ENCODE measurements around the gene AUTS2. TPM values are rescaled to one million over a fixed set of nuclear protein-coding genes. Genes with fewer than 3 reads are reported as not detected.
A peak's percentile ranks its signal among the peaks of the same experiment; 100 is the strongest.

AUTS2 gene
- total RNA-seq, 2 donors from 2014 or later: 8.6 TPM

DNA sequence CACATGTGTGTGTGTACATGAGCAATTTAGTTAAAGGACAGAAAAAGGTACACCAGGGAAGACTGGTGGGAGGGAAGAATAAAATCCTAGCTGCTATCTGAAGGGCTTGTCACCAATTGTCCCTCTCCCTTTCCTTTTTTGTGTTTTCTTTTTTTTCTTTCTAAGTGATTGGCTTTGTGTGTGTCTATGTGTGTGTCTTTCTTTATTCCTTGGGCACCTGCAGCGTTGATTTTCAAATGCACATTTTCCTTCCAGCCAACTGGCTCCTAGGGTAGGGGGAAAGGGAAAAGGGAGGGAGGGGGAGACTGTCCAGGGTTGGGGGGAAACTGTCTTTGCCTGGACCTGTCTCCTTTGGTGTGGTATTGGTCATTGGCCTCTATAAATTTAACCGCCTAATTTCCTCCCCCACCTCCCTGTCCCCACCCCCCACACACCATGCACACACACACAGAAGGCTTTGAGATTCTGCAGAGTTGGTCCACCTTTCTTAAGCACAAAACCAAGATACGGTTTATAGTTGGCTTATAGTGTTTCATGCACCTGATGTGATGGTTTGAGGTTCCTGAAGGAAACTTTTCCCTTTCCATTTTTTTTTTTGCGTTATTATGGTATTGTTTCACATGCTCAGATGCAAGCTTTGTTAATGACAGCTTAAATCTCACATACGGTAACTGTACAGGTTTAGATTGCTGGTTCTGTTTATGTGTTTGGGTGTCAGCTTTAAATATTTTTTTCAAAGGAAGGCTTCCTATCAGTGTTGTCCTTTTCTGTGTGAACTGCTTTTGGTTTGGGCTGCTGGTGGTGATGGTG, 2.6 kb downstream of the AUTS2 start:
- Histone ChIP-seq H3K27me3 (no peaks in the 10 kb centered on the region), H3K36me3 (no peaks in the 10 kb centered on the region), H3K4me1 (peaks cover 0 to 33% of the 10 kb centered on the region in 2 donors), H3K9me3 (no peaks in the 10 kb centered on the region), H3K4me3 (peak overlapping the region; percentile 82 to 86), H3K27ac (no peak overlapping the region)
- TF ChIP-seq, protein P1, sequence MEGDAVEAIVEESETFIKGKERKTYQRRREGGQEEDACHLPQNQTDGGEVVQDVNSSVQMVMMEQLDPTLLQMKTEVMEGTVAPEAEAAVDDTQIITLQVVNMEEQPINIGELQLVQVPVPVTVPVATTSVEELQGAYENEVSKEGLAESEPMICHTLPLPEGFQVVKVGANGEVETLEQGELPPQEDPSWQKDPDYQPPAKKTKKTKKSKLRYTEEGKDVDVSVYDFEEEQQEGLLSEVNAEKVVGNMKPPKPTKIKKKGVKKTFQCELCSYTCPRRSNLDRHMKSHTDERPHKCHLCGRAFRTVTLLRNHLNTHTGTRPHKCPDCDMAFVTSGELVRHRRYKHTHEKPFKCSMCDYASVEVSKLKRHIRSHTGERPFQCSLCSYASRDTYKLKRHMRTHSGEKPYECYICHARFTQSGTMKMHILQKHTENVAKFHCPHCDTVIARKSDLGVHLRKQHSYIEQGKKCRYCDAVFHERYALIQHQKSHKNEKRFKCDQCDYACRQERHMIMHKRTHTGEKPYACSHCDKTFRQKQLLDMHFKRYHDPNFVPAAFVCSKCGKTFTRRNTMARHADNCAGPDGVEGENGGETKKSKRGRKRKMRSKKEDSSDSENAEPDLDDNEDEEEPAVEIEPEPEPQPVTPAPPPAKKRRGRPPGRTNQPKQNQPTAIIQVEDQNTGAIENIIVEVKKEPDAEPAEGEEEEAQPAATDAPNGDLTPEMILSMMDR (IDR thresholded peaks at IDR 0.05): no peak
- no peak for DNase-seq (ENCODE audit: low spot score)

DNA sequence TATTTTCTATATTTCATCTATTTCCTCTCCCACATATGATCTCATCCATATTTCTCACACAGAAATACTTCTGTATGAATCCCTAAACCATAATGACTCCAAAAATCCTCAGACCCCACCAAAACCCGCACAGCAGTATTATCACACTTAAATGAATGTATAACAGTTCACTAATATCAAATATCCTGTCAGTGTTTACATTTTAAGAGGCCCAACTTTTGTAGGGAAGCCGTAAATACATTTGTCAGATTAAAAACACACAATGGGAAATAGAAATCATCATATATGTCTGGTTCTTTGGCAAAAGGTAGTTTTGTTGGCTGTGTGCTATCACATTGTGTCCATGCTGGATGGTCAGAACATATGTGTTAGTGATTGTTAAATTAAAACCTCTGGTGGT, 4.2 kb downstream of the AUTS2 start:
- no peak for DNase-seq (ENCODE audit: low spot score)
- Histone ChIP-seq H3K9me3 (no peaks in the 10 kb centered on the region), H3K4me1 (peaks cover 0 to 33% of the 10 kb centered on the region in 2 donors), H3K4me3 (no peak overlapping the region), H3K27me3 (no peaks in the 10 kb centered on the region), H3K36me3 (no peaks in the 10 kb centered on the region), H3K27ac (no peak overlapping the region)
- TF ChIP-seq, protein P1 (IDR thresholded peaks at IDR 0.05): no peak

DNA sequence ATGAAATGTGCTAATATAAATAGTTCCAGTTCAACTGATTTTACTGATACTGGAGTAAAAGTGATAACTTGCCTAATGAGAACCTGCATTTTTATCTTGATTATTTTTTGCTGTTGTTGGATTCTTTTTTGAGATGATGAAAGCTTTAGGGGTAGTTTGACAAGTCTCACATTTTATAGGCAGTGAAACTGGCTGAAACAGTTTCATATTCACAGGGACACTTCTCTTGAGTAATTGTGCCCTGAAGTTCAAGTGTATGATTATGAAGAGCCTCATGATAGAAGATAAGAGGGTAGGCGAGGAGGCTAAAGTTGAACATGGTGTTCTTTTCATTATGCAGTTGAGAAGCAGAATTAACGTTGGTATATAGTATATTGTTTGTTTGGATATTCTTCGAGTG, 5.1 kb downstream of the AUTS2 start:
- Histone ChIP-seq H3K27ac (no peak overlapping the region), H3K27me3 (no peaks in the 10 kb centered on the region), H3K9me3 (no peaks in the 10 kb centered on the region), H3K4me3 (no peak overlapping the region), H3K4me1 (peaks cover 0 to 33% of the 10 kb centered on the region in 2 donors), H3K36me3 (no peaks in the 10 kb centered on the region)
- TF ChIP-seq, protein P1 (IDR thresholded peaks at IDR 0.05): no peak
- no peak for DNase-seq (ENCODE audit: low spot score)

DNA sequence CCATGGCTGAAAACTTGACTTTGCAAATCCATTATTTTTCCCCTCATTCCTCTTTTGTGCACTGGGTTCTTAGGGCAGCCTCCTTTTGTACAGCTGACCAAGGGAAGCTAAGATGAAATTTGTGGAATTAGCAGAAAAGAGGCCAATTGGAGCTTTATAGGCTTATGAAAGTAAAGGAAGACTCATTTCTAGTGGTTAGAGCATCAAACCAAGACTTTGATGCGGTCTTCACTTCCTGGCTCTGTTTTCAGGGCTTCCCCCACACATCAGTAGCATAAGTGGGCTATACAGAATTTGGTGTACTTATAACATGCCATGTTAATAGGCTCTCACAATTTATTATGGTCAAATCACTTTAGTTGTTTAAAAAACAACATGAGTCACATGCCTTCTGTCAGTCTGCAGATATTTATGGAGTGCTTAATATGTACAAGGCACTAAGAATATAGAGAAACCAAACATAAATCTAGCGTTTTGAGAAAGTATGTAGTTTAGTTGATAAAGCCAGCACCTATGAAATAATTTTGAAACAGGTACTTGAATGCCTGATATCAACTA, 5.7 kb downstream of the AUTS2 start:
- DNase-seq (ENCODE audit: low spot score): no peak
- H3K4me3 ChIP-seq: no peak overlapping the region
- TF ChIP-seq, protein P1 (IDR thresholded peaks at IDR 0.05): no peak
- H3K4me1 ChIP-seq: peaks cover 0 to 33% of the 10 kb centered on the region in 2 donors
- H3K9me3 ChIP-seq: no peaks in the 10 kb centered on the region
- no peak overlapping the region for H3K27ac ChIP-seq
- H3K36me3 ChIP-seq: no peaks in the 10 kb centered on the region
- no peaks in the 10 kb centered on the region for H3K27me3 ChIP-seq

DNA sequence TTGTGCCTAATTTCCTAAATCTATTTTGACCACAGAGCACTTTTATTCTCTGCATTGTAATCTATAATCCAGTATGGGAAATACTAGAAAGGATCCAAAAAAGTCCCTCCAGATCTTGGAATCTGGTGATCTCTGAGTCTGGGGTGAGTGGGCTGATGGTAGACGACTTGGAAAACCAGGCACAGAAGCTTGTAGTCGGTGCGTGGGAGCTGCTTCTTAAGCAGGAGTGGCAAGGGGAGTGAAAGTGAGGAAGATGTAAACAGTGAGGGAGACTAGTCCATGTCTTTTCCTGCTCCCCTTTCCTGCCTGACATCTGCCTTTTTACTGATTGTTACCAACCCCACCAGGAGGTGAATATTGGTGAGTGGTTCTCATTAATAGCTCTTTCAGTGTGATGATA, 6.8 kb downstream of the AUTS2 start:
- DNase-seq (ENCODE audit: low spot score): no peak
- TF ChIP-seq, protein P1 (IDR thresholded peaks at IDR 0.05): no peak
- Histone ChIP-seq H3K27me3 (no peaks in the 10 kb centered on the region), H3K27ac (no peak overlapping the region), H3K4me3 (no peak overlapping the region), H3K36me3 (no peaks in the 10 kb centered on the region), H3K4me1 (peaks cover 0 to 30% of the 10 kb centered on the region in 2 donors), H3K9me3 (no peaks in the 10 kb centered on the region)

Data from right atrium auricular region (tissue), 2 donors.